ENCODE measurements around the gene PLD5.

The PLD5 gene

GRCh38 chr1:242208021-242208420 is 316.5 kb downstream of the PLD5 start:
- Histone ChIP-seq H3K4me3 (ENCODE audit: low read depth, low read length, poor library complexity, severe bottlenecking) (no peak overlapping the region), H3K9me2 (ENCODE audit: low read depth, low read length) (no peaks in the 10 kb centered on the region), H3K4me1 (ENCODE audit: insufficient read depth, low read length, severe bottlenecking) (no peaks in the 10 kb centered on the region), H4K20me1 (ENCODE audit: insufficient read depth, low read length) (no peaks in the 10 kb centered on the region), H3K27me3 (ENCODE audit: insufficient read depth, low read length) (no peaks in the 10 kb centered on the region), H3K9me3 (ENCODE audit: low read length) (no peaks in the 10 kb centered on the region), H2AFZ (ENCODE audit: low read length) (no peak overlapping the region), H3K36me3 (ENCODE audit: insufficient read depth, low read length) (no peaks in the 10 kb centered on the region), H3K79me2 (ENCODE audit: insufficient read depth, low read length) (no peaks in the 10 kb centered on the region), H3K27ac (ENCODE audit: low read depth, low read length, poor library complexity, severe bottlenecking) (no peak overlapping the region), H3K4me2 (ENCODE audit: low read length) (no peak overlapping the region), H3K9ac (ENCODE audit: low read length) (no peak overlapping the region), H3F3A (ENCODE audit: insufficient read depth, low read length) (no peaks in the 10 kb centered on the region)
- TF ChIP-seq EZH2 (IDR thresholded peaks at IDR 0.05; ENCODE audit: borderline replicate concordance, low read length) (no peak), CTCF (IDR thresholded peaks at IDR 0.05; ENCODE audit: low read length) (no peak)

GRCh38 chr1:242206994-242207393 is 317.5 kb downstream of the PLD5 start:
- H3K9me3 ChIP-seq (ENCODE audit: low read length) = no peaks in the 10 kb centered on the region
- H3K27me3 ChIP-seq (ENCODE audit: insufficient read depth, low read length) = no peaks in the 10 kb centered on the region
- H3K9ac ChIP-seq (ENCODE audit: low read length) = no peak overlapping the region
- no peaks in the 10 kb centered on the region for H3K9me2 ChIP-seq (ENCODE audit: low read depth, low read length)
- H3K27ac ChIP-seq (ENCODE audit: low read depth, low read length, poor library complexity, severe bottlenecking) = no peak overlapping the region
- H3K4me1 ChIP-seq (ENCODE audit: insufficient read depth, low read length, severe bottlenecking) = no peaks in the 10 kb centered on the region
- H3K36me3 ChIP-seq (ENCODE audit: insufficient read depth, low read length) = no peaks in the 10 kb centered on the region
- no peak overlapping the region for H3K4me2 ChIP-seq (ENCODE audit: low read length)
- H3K79me2 ChIP-seq (ENCODE audit: insufficient read depth, low read length) = no peaks in the 10 kb centered on the region
- H3F3A ChIP-seq (ENCODE audit: insufficient read depth, low read length) = no peaks in the 10 kb centered on the region
- H3K4me3 ChIP-seq (ENCODE audit: low read depth, low read length, poor library complexity, severe bottlenecking) = no peak overlapping the region
- TF ChIP-seq EZH2 (IDR thresholded peaks at IDR 0.05; ENCODE audit: borderline replicate concordance, low read length) (no peak), CTCF (IDR thresholded peaks at IDR 0.05; ENCODE audit: low read length) (no peak)
- H4K20me1 ChIP-seq (ENCODE audit: insufficient read depth, low read length) = no peaks in the 10 kb centered on the region
- H2AFZ ChIP-seq (ENCODE audit: low read length) = no peak overlapping the region

GRCh38 chr1:242205622-242206489 is 318.6 kb downstream of the PLD5 start:
- no peaks in the 10 kb centered on the region for H3K79me2 ChIP-seq (ENCODE audit: insufficient read depth, low read length)
- H3K4me2 ChIP-seq (ENCODE audit: low read length) = no peak overlapping the region
- no peaks in the 10 kb centered on the region for H3K27me3 ChIP-seq (ENCODE audit: insufficient read depth, low read length)
- no peaks in the 10 kb centered on the region for H3K9me2 ChIP-seq (ENCODE audit: low read depth, low read length)
- H4K20me1 ChIP-seq (ENCODE audit: insufficient read depth, low read length) = no peaks in the 10 kb centered on the region
- no peaks in the 10 kb centered on the region for H3K4me1 ChIP-seq (ENCODE audit: insufficient read depth, low read length, severe bottlenecking)
- H3K4me3 ChIP-seq (ENCODE audit: low read depth, low read length, poor library complexity, severe bottlenecking) = no peak overlapping the region
- H3K9ac ChIP-seq (ENCODE audit: low read length) = no peak overlapping the region
- no peak overlapping the region for H3K27ac ChIP-seq (ENCODE audit: low read depth, low read length, poor library complexity, severe bottlenecking)
- no peak overlapping the region for H2AFZ ChIP-seq (ENCODE audit: low read length)
- H3F3A ChIP-seq (ENCODE audit: insufficient read depth, low read length) = no peaks in the 10 kb centered on the region
- no peaks in the 10 kb centered on the region for H3K36me3 ChIP-seq (ENCODE audit: insufficient read depth, low read length)
- no peaks in the 10 kb centered on the region for H3K9me3 ChIP-seq (ENCODE audit: low read length)
- TF ChIP-seq CTCF (IDR thresholded peaks at IDR 0.05; ENCODE audit: low read length) (no peak), EZH2 (IDR thresholded peaks at IDR 0.05; ENCODE audit: borderline replicate concordance, low read length) (no peak)

Data from OCI-LY1 (cell line).